ENCODE results near the gene ZNF445. TPM values are rescaled to one million over a fixed set of nuclear protein-coding genes. Genes with fewer than 3 reads are reported as not detected.

ZNF445 gene
- total and polyA plus RNA-seq, 9 of the 15 experiments (the other 6 are each of a cell fraction or from before 2014, with no cell fraction given): 1.2 to 26.9 (median 10.6) TPM

GRCh38 chr3:44439499-44440295 lies 37.8 kb downstream of the ZNF445 start (continued):
- TF ChIP-seq HDAC1 (IDR thresholded peaks at IDR 0.05) (peak in 1 of 2 experiments; percentile 95; a peak in 2 of 4 replicates), TCF7 (IDR thresholded peaks at IDR 0.05; ENCODE audit: borderline replicate concordance) (peak; percentile 93), CCAR2 (IDR thresholded peaks at IDR 0.05; ENCODE audit: low read depth, low read length) (no peak), ZNF436 (CRISPR knock-in tag; IDR thresholded peaks at IDR 0.05) (no peak), ERF (CRISPR knock-in tag; IDR thresholded peaks at IDR 0.05) (peak; percentile 30; the same call in 1 of the 2 replicates), RBFOX2 (IDR thresholded peaks at IDR 0.05; ENCODE audit: low read depth, low read length) (peak; percentile 82), GTF2F1 (IDR thresholded peaks at IDR 0.05; ENCODE audit: low read depth, low read length) (peak; percentile 91), NR1H2 (CRISPR knock-in tag; IDR thresholded peaks at IDR 0.05) (peak; percentile 96), GMEB1 (CRISPR knock-in tag; IDR thresholded peaks at IDR 0.05) (peak; percentile 6; the same call in 1 of the 2 replicates), SP2 (IDR thresholded peaks at IDR 0.05; ENCODE audit: extremely low read depth, low read depth, low read length, poor library complexity, severe bottlenecking) (no peak), ZNF408 (CRISPR knock-in tag; IDR thresholded peaks at IDR 0.05; ENCODE audit: low read depth) (no peak), PPARD (CRISPR knock-in tag; IDR thresholded peaks at IDR 0.05) (no peak), IRF2 (CRISPR knock-in tag; IDR thresholded peaks at IDR 0.05) (no peak), TAF7 (tag; IDR thresholded peaks at IDR 0.05) (peak; percentile 57; the same call in 1 of the 2 replicates), ZNF24 (IDR thresholded peaks at IDR 0.05) (peak; percentile 76), MAFK (IDR thresholded peaks at IDR 0.05; ENCODE audit: low read length) (peak; percentile 36), C11orf30 (IDR thresholded peaks at IDR 0.05; ENCODE audit: low read depth) (peak; percentile 82), HDGF (IDR thresholded peaks at IDR 0.05) (no peak; the same call in none of the 2 replicates), RFX5 (IDR thresholded peaks at IDR 0.05; ENCODE audit: low read depth, low read length) (no peak), TSC22D4 (tag; IDR thresholded peaks at IDR 0.05) (no peak), THAP12 (CRISPR knock-in tag; IDR thresholded peaks at IDR 0.05) (no peak), HDAC6 (IDR thresholded peaks at IDR 0.05; ENCODE audit: low read depth, low read length) (no peak), CREBBP (IDR thresholded peaks at IDR 0.05; ENCODE audit: low read depth, low read length) (no peak), ESRRA (IDR thresholded peaks at IDR 0.05; ENCODE audit: borderline replicate concordance, low read depth) (peak; percentile 88; the same call in 1 of the 2 replicates), MEIS2 (IDR thresholded peaks at IDR 0.05; ENCODE audit: partially characterized antibody) (peak; percentile 93), SRSF3 (IDR thresholded peaks at IDR 0.05; ENCODE audit: insufficient read depth, low read length) (no peak)

All from K562 (cell line).